Urinary bladder (tissue), 4 donors: ENCODE results near the gene KLHL34. TPM values are rescaled to one million over a fixed set of nuclear protein-coding genes. Genes with fewer than 3 reads are reported as not detected.

Experiments
- DNase-seq: peaks from one replicate; pipeline ENCODE4 v3.0.0-alpha.2; 2015; ENCODE audit errors: extremely low spot score
- H3K27ac ChIP-seq: one replicate; pipeline ENCODE4 v1.5.1; 2013; ENCODE audit warnings: low read depth, mild to moderate bottlenecking, moderate library complexity
- H3K36me3 ChIP-seq: one replicate; pipeline ENCODE4 v1.6.1; 2013; ENCODE audit warnings: mild to moderate bottlenecking, moderate library complexity; ENCODE audit not compliant: insufficient read depth
- H3K4me1 ChIP-seq: one replicate; pipeline ENCODE4 v1.6.1; 2013; ENCODE audit warnings: mild to moderate bottlenecking, moderate library complexity; ENCODE audit not compliant: insufficient read depth
- H3K4me3 ChIP-seq: one replicate; pipeline ENCODE4 v1.5.1; 2013; ENCODE audit warnings: low read depth, low read length
- WGBS: extraction: QIAGEN DNeasy Blood & Tissue Kit; methylation state at CpG from one replicate; pipeline ENCODE4 v1.1.7; 2013; 5-methylcytosine and 5-hydroxymethylcytosine counted together
- polyA plus RNA-seq: library from polyadenylated mRNA; stranded (reverse); fragments of 200-250 nt; gene quantifications from one replicate; pipeline ENCODE4 v1.2.3, GENCODE V29; 2013
- total RNA-seq: library from RNA; depleted of rRNA; stranded (reverse); fragments of >200 nt; gene quantifications from one replicate; pipeline ENCODE4 v1.2.3, GENCODE V29; 2014
- donor health status: healthy with polysubstance abuse.
- donor health status: healthy.

Gene KLHL34
- not detected for total RNA-seq
- 0.09 TPM for polyA plus RNA-seq

GRCh38 chrX:21658152-21658737 lies at the start of gene KLHL34:
TSS of gene KLHL34 (minus strand) at chrX:21658330. CDS start at chrX:21657788, 542 bp downstream.
- Histone ChIP-seq H3K4me3 (no peak within 1 kb of the TSS), H3K4me1 (no peaks in the 10 kb centered on the region), H3K36me3 (no peaks in the 10 kb centered on the region), H3K27ac (no peak within 1 kb of the TSS)
- WGBS = 6% methylated on average over 60 of the region's 60 CpGs
- no peak for DNase-seq

- no peaks in the 10 kb centered on the region for H3K4me1 ChIP-seq
- no peak overlapping the region for H3K4me3 ChIP-seq
- no peak for DNase-seq
- no peaks in the 10 kb centered on the region for H3K36me3 ChIP-seq
- 77% methylated on average over 4 of the region's 4 CpGs for WGBS
- no peak overlapping the region for H3K27ac ChIP-seq
These were observed 47.1 kb upstream of the KLHL34 start for GRCh38 chrX:21705225-21705624.

GRCh38 chrX:21702725-21703124 lies 44.6 kb upstream of the KLHL34 start:
- 62% methylated on average over 4 of the region's 4 CpGs for whole genome bisulfite sequencing
- H3K27ac ChIP-seq = no peak overlapping the region
- no peak overlapping the region for H3K4me3 ChIP-seq
- DNase-seq = no peak
- no peaks in the 10 kb centered on the region for H3K36me3 ChIP-seq
- H3K4me1 ChIP-seq = no peaks in the 10 kb centered on the region

- Histone ChIP-seq H3K4me3 (no peak overlapping the region), H3K4me1 (no peaks in the 10 kb centered on the region), H3K36me3 (no peaks in the 10 kb centered on the region), H3K27ac (no peak overlapping the region)
- DNase-seq = no peak
- 70% methylated on average over 3 of the region's 3 CpGs for WGBS
These were observed 42.8 kb upstream of the KLHL34 start for GRCh38 chrX:21700967-21701366.

GRCh38 chrX:21700275-21700674 lies 42.1 kb upstream of the KLHL34 start:
- Histone ChIP-seq H3K36me3 (no peaks in the 10 kb centered on the region), H3K4me3 (no peak overlapping the region), H3K4me1 (no peaks in the 10 kb centered on the region), H3K27ac (no peak overlapping the region)
- no peak for DNase-seq
- 89% methylated on average over 5 of the region's 5 CpGs for WGBS

GRCh38 chrX:21699136-21699535 lies 41.0 kb upstream of the KLHL34 start:
- Histone ChIP-seq H3K27ac (no peak overlapping the region), H3K4me1 (no peaks in the 10 kb centered on the region), H3K4me3 (no peak overlapping the region), H3K36me3 (no peaks in the 10 kb centered on the region)
- DNase-seq = no peak
- 77% methylated on average over 3 of the region's 3 CpGs for WGBS

- Histone ChIP-seq H3K4me3 (no peak overlapping the region), H3K36me3 (no peaks in the 10 kb centered on the region), H3K27ac (no peak overlapping the region), H3K4me1 (no peaks in the 10 kb centered on the region)
- no peak for DNase-seq
- 79% methylated on average over 4 of the region's 4 CpGs for WGBS
These were observed 40.1 kb upstream of the KLHL34 start for GRCh38 chrX:21698272-21698671.

GRCh38 chrX:21691512-21692018 lies 33.4 kb upstream of the KLHL34 start:
- no peaks in the 10 kb centered on the region for H3K4me1 ChIP-seq
- H3K27ac ChIP-seq = no peak overlapping the region
- DNase-seq = no peak
- H3K36me3 ChIP-seq = no peaks in the 10 kb centered on the region
- 93% methylated on average over 3 of the region's 3 CpGs for WGBS
- no peak overlapping the region for H3K4me3 ChIP-seq

GRCh38 chrX:21683941-21684340 lies 25.8 kb upstream of the KLHL34 start:
- Histone ChIP-seq H3K4me3 (no peak overlapping the region), H3K4me1 (no peaks in the 10 kb centered on the region), H3K36me3 (no peaks in the 10 kb centered on the region), H3K27ac (no peak overlapping the region)
- 66% methylated on average over 1 of the region's 1 CpG for WGBS
- no peak for DNase-seq

- no peak overlapping the region for H3K4me3 ChIP-seq
- no peaks in the 10 kb centered on the region for H3K36me3 ChIP-seq
- DNase-seq = no peak
- no peaks in the 10 kb centered on the region for H3K4me1 ChIP-seq
- 82% methylated on average over 4 of the region's 4 CpGs for WGBS
- H3K27ac ChIP-seq = no peak overlapping the region
These were observed 20.0 kb upstream of the KLHL34 start for GRCh38 chrX:21678048-21678612.

GRCh38 chrX:21675931-21676330 lies 17.8 kb upstream of the KLHL34 start:
- H3K4me3 ChIP-seq = no peak overlapping the region
- no peak for DNase-seq
- no peaks in the 10 kb centered on the region for H3K36me3 ChIP-seq
- H3K4me1 ChIP-seq = no peaks in the 10 kb centered on the region
- no peak overlapping the region for H3K27ac ChIP-seq
- WGBS = 42% methylated on average over 2 of the region's 2 CpGs

GRCh38 chrX:21674430-21675186 lies 16.5 kb upstream of the KLHL34 start:
- no peak for DNase-seq
- 80% methylated on average over 4 of the region's 4 CpGs for WGBS
- Histone ChIP-seq H3K4me1 (no peaks in the 10 kb centered on the region), H3K36me3 (no peaks in the 10 kb centered on the region), H3K4me3 (no peak overlapping the region), H3K27ac (no peak overlapping the region)

GRCh38 chrX:21666679-21667078 lies 8.5 kb upstream of the KLHL34 start:
- H3K4me1 ChIP-seq = no peaks in the 10 kb centered on the region
- no peak overlapping the region for H3K4me3 ChIP-seq
- WGBS = 87% methylated on average over 4 of the region's 4 CpGs
- DNase-seq = no peak
- no peak overlapping the region for H3K27ac ChIP-seq
- no peaks in the 10 kb centered on the region for H3K36me3 ChIP-seq

GRCh38 chrX:21666252-21666651 lies 8.1 kb upstream of the KLHL34 start:
- H3K4me1 ChIP-seq = no peaks in the 10 kb centered on the region
- H3K36me3 ChIP-seq = no peaks in the 10 kb centered on the region
- WGBS = 86% methylated on average over 4 of the region's 4 CpGs
- no peak overlapping the region for H3K27ac ChIP-seq
- DNase-seq = no peak
- no peak overlapping the region for H3K4me3 ChIP-seq
